C4-2B (cell line): ENCODE results near the gene KIF25.

Source experiments
- H3K27ac ChIP-seq: fragments of 450-650 bp; 2 replicates; pipeline ENCODE4 v1.5.1; 2017
- ZFX ChIP-seq: fragments of 450-650 bp; IDR thresholded peaks from 2 replicates; pipeline ENCODE4 v1.6.1; 2017
- TF ChIP-seq, protein P1 (sequence below): fragments of 450-650 bp; conservative IDR thresholded peaks from 2 replicates; pipeline ENCODE4 v1.5.1; 2017; ENCODE audit warnings: mild to moderate bottlenecking

The KIF25 gene

GRCh38 chr6:167980911-167981580 is 16.4 kb upstream of the KIF25 start:
- no peak overlapping the region for H3K27ac ChIP-seq
- TF ChIP-seq ZFX: no peak
- TF ChIP-seq, protein P1, sequence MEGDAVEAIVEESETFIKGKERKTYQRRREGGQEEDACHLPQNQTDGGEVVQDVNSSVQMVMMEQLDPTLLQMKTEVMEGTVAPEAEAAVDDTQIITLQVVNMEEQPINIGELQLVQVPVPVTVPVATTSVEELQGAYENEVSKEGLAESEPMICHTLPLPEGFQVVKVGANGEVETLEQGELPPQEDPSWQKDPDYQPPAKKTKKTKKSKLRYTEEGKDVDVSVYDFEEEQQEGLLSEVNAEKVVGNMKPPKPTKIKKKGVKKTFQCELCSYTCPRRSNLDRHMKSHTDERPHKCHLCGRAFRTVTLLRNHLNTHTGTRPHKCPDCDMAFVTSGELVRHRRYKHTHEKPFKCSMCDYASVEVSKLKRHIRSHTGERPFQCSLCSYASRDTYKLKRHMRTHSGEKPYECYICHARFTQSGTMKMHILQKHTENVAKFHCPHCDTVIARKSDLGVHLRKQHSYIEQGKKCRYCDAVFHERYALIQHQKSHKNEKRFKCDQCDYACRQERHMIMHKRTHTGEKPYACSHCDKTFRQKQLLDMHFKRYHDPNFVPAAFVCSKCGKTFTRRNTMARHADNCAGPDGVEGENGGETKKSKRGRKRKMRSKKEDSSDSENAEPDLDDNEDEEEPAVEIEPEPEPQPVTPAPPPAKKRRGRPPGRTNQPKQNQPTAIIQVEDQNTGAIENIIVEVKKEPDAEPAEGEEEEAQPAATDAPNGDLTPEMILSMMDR: no peak

GRCh38 chr6:167981916-167982462 is 15.5 kb upstream of the KIF25 start:
- no peak for TF ChIP-seq ZFX
- TF ChIP-seq, protein P1: no peak
- no peak overlapping the region for H3K27ac ChIP-seq

DNA sequence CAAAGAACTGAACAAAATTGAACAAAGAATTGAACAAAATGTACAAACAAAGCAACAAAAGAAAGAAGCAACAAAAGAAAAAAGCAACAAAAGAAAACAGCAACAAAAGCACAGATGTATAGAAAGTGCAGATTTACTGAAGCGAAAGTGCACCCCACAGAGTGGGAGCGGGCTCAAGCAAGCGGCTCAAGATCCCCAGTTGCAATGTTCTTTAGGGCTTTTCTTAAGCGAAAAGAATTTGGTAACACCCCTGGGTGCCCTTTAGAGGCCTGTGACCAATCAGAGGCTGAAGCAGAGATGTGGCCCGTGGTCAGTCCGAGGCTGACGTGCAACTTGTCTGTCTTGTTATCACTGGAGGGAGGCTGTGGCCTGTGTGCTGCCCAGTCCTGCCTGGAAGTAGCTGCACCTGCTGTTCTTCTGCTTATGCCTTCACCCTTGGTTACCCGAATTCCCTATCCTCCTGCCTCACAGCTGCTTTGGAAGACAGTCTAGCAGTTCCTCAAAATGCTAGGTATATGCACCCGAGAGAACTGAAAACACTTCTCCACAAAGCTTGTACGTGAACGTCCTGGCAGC is 13.2 kb upstream of the KIF25 start:
- no peak for TF ChIP-seq ZFX
- TF ChIP-seq, protein P1: no peak
- H3K27ac ChIP-seq: no peak overlapping the region

DNA sequence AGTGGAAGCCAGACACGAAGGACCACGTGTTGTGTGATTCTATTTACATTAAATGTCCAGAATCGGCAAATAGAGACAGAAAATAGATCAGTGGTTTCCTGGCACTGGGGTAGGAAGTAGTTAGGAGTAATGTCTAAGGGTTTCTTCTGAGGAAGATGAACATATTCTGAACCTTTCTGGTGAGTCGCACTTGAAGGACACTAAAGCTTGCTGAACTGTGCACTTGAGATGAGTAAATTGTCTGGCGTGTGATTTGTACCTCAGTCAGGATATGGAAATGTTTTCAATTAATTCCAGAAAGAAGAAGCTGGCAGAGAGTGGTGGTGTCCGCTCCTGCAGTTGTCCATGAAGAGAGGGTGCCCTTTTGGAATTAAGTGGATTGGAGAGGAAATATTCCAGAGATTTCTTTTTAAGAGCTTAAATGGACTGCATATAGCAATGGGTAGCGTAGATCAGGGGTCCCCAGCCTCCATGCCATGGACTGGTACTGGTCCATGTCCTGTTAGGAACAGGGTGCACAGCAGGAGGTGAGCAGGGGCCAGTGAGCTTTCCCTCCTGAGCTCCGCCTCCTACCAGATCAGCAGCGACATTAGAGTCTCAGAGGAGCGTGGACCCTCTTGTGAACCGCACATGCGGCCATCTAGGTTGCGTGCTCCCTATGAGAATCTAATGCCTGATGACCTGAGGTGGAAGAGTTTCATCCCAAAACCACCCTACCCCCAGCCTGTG is 12.4 kb upstream of the KIF25 start:
- TF ChIP-seq, protein P1: no peak
- no peak for TF ChIP-seq ZFX
- H3K27ac ChIP-seq: no peak overlapping the region

DNA sequence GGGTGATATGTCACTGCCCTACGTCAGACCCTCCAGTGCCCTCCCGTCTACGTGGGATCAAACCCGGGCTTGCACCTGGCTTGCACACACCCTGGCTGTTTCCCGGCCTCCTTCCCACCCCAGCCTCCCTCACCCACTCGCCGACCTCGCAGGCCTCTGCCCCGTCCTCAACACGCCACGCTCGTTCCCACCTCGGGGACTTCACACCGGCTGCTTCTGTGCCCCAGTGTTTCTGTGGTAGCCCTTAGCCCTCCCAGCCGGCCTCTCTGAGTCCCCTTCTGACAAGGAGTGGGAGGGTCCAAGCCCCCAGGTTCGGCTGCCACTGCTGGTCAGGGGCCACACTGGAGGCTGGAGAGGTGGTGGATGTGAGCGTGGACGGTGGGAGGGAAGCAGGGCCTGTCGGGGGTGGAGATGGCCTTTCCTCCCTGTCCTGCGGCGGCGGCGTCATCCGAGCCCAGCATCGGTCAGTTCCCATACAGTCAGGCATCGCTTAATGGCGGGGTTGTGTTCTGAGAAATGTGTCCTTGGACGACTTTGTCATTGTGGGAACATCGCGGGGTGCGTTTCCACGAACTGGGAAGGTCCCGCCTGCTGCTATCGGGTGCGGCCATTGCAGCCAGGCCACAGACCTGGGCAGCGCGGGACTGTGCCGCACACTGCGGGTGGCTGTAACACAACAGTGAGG is 11.4 kb upstream of the KIF25 start:
- no peak overlapping the region for H3K27ac ChIP-seq
- no peak for TF ChIP-seq ZFX
- TF ChIP-seq, protein P1: no peak

DNA sequence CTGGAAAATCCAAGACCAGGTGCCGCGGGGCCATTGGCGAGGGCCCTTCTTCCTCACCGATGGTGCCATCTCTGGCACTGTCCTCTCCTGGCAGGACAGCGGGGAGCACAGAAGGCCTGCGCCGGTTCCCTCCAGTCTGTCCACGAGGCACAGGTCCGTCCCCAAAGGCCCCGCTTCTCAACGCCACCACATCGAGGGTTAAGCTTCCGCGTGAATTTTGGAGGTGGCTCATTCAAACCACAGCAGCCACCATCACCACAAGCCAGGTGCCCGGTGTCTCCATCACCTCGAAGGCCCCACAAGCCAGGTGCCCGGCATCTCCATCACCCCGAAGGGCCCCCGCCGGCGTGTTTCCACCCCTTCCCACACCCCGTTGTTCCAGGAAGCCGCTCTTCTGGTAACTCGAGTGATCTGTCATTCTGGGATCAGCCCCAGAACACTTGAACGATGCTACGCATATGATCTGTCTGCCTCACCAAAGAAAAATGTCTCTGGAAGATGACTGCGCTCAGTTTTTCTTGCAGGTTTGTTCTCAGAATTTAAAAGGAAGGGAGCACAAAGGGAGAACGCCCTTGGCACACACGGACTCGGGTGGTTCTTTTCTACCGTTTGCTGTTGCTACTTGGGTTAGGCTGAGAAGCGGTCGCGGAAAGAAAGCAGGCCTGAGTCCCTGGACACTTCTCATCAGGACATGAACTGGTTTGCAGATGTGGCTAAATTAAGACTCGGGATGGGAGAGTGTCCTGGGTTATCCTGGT is 9.9 kb upstream of the KIF25 start:
- no peak overlapping the region for H3K27ac ChIP-seq
- TF ChIP-seq ZFX: no peak
- TF ChIP-seq, protein P1: no peak
